ENCODE results near the gene RAB12.
"Not testable (repeated sequence)": the region's sequence is repeated elsewhere in the genome, so short reads cannot be mapped to it uniquely, and the experiment has no call there.

Gene RAB12, protein sequence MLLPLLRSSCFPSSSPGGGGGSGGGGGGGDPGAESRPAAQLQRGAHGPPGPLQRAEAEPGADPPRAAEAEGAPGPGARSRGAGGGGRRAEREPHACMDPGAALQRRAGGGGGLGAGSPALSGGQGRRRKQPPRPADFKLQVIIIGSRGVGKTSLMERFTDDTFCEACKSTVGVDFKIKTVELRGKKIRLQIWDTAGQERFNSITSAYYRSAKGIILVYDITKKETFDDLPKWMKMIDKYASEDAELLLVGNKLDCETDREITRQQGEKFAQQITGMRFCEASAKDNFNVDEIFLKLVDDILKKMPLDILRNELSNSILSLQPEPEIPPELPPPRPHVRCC

DNA sequence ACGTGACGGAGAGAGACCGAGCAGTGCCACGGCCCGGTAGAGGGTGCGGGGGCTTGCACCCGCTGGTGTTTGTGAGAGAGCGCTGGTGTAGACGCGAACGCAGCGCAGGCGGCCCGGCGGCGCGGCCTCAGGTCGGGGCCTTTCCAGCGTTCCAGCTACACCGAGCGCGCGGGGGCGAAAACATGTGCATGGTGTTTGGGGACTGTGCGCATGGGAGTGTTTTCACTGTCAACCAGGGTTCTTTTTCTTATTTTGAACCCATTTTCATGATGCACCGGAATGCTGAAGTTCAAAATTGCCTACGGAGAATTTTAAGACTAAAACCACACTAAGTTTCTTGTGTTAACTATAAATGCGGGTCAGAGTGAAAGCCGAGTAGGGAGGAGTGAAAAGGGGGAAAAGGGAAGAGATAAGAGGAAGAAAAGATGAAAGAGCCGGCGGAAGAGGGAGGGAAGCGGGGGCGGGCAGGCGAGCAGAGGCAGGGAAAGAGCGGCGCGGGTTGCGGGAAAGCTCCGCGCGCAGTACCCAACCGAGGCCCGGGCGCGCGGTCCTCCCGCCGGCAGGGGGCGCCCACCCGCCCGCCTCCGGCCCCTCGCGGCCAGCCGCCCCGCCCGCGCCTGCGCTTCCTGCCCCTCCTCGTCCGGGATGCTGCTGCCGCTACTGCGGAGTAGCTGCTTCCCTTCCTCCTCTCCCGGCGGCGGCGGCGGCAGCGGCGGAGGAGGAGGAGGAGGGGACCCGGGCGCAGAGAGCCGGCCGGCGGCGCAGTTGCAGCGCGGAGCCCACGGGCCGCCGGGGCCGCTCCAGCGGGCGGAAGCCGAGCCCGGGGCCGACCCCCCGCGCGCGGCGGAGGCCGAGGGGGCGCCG is at the start of gene RAB12:
Gene RAB12, plus strand, starts transcription at position 643 of the 864 bp plus-strand sequence. Its CDS starts 3 bp downstream, at position 646.
- DNase-seq = peak; percentile 98

DNA sequence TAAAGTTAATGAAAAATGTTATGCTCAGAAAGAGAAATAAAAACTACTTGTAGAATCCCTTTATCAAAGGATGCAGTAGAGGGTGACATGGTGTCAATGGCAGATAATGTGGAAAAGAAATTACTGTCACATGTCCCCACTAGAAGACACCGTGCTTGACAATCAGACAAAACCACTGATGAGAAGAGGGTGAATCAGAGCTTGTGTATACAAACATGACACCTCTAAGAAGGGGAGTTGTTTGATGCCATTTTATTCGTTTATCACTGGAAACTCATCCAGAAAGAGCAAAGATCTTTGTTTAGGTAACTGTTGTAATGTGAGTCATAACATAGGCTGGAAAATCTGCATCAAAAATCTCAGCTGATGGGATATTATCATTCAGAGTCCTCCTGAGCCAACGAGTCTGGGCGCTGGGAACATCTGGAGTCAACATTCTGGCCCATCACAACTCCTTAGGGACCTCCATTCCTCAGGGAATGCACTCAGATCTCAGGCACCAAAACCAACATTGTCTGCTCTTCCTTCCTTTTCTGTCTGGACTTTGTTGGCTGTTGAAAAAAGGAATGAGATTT is 49.5 kb upstream of the RAB12 start:
- peak; percentile 96 for DNase-seq

DNA sequence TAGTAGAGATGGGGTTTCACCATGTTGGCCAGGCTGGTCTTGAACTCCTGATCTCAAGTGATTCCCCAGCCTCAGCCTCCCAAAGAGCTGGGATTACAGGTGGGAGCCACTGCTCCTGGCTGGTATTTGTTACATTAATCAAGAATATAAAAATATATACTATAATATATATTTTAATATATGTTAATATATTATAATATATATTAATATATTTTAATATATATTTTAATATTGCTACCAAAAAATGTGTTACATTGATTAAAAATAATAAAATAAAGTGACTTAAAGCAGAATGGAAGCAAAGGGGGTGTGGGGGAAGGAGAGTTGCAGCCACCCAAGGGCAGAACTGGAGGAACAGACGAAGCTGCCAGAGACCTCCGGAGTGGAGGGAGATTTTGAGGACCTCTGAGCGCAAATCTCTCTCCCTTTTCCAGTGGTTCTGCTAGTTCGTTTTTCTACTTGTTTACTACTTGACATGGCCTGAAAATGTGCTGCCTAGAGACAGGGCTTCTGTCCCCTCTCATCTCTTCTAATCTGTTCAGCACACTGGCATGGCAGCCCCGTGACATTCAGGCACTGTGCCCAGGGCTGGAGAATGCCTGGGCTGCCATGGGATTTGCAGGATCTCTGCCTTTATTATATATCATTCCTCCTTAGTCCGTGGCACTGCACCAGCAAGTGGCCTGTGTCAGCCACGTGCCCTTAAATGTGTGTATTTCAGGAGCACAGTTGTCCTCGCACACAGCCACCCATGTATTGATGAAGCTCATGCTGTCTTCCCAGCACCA is 47.9 kb upstream of the RAB12 start:
- no peak for DNase-seq

DNA sequence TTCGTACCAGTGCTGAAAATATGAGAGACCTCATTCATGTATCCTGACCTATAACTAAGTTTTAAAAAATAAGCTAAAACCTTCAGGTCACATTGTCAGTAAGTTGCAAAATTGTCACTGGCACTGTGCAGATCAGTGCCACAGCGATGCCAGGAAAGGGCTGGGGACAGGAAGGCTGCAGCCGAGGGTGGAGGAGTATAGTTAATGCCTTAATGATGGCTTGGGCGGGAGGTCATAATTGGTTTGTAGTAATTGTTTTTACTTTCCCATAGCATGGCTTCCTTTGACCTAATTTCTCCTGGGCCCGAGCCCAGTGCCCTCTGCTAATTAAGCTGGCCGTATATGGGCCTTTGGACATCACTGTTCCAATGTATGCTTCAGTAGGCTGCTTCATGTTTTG is 47.2 kb upstream of the RAB12 start:
- DNase-seq = no peak

DNA sequence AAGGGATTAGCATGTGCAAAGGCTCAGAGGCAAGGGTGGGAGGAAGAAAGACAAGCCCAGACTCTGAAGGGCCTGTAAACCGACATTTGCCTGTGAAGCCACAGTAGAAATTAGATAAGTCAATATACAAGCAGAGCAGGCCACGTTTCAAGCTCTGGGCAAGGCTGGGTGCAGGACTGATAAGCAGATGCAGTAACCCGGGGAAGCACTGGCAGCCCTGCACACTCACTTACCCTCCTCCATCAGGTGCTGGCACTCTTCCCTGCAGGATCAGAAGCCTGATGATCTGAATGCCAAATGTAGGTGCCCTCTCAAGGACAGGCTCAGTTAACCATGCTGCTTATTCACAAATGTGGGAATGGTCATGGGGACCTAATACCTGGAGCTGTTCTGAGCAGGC is 46.3 kb upstream of the RAB12 start:
- no peak for DNase-seq

DNA sequence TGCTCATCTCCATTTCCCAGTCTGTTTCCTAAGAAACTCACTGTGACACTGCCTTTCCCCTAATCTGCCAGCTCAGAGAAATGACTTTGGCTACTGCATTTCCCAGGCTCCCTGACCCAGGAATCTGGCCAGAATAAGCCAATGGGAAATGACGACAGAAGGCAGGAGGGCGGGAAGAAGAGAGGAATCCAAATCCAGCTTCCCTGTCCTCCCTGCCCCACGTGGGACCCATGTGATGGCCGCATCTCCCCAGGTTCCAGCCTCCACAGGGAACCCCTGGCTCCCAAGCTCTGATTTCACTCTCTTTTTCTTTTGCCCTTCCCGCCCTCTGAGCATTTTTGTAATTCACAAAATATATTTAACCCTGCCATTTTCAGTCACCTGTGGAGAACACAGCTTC is 37.8 kb upstream of the RAB12 start:
- DNase-seq = no peak

DNA sequence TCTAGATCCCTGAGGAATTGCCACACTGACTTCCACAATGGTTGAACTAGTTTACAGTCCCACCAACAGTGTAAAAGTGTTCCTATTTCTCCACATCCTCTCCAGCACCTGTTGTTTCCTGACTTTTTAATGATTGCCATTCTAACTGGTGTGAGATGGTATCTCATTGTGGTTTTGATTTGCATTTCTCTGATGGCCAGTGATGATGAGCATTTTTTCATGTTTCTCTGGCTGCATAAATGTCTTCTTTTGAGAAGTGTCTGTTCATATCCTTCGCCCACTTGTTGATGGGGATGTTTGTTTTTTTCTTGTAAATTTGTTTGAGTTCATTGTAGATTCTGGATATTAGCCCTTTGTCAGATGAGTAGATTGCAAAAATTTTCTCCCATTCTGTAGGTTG is 35.5 kb upstream of the RAB12 start:
- not testable (repeated sequence) for DNase-seq

DNA sequence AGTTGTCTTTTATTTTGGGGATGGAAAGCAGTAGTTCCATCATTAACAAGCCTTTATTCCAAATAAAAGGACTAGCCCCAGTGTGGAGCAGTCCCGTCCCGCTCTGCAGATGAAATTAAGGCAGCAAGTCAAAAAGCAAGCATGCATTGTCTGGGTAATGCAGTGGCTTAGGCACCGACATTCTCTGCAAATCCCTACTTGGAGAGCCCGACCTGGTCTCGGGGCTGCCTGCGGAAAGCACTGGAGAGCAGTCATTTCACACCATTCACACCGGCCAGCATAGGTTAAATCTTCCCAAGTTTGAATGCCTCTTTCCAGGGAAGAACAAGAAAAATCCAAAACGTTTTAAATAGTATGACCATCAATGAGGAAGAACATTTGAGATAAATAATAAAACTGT is 24.4 kb upstream of the RAB12 start:
- no peak for DNase-seq

DNA sequence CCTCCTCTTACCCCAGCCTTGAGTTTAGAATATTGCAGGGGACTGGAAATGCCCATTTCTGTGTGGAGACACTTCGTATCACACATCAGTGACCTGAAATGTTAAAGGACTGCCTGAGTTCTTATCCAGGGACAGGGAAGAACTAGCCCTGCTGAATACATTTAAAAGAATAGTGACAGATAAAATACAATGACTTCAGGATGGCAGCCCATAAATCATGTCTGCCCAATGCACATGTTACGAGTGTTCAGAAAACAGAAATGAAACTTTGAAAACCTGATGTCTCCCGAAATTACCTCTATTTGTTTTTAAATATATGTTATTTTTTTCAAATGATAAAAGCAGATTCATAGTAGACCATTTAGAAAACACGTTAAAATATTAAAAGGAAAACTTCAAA is 22.3 kb upstream of the RAB12 start:
- DNase-seq = no peak

DNA sequence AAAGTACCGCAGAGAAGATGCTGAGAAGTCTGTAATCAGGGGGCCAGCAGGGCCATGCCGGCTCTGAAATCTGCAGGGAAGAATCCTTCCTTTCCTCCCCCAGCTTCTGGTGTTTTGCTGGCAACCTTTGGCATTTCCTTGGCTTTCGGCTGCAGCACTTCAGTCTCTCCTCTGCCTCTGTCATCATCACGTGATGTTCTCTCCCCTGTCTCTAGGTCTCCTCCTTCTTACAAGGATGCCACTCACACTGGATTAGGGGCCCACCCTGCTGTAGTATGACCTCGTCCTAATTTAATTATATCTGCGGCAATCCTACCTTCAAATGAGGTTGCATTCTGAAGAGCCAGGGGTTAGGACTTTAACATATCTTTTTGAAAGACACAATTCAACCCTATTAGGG is 13.8 kb upstream of the RAB12 start:
- no peak for DNase-seq

DNA sequence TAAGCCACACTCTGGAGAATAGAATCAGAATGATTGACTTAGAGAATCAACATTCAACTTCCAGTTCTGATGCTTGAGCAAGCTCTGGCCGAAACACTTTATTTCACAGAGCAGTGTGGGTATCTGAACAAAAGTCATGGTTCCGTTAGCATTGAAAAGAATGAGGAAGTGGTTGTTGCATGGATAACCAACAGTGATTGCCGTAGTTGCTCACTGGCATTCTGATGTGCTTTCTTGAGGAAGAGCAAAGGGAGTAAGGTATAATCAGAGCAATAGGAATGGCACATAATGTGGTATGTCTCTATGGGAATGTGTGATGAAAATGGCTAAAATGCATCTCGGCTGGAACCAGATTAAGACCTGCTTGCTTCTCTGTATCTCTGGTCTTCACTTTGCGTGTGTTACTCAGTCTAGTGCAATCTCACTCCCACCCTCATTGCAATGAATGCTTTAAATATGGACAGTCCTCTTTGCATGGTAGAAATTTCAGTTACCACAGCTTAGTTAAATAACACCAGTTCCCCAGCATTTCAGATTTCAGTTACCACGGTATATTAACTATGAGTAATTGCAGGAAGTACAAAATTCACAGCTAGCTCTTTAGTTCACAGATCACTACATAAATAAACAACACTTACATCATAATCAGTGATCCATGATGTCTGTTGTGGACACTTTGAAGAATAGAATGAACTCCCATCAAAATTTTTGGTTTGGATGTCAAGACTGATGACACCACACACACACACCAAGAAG is 7.8 kb upstream of the RAB12 start:
- DNase-seq = peak; percentile 93

DNA sequence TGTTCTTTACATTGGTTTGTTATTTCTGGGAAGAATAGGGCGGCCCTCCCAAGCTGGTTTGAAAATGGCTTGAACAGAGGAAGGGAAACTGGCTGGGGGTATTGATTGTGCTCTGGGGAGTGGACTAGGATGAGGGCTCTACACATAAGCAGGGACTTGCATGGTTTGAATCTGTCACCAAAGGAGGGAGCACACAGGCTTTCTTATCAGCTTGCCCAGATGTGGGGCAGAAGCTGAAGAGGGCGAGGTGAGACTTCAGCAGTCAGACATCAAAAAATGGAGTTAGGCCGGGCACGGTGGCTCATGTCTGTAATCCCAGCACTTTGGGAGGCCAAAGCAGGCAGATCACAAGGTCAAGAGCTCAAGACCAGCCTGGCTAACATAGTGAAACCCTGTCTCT is 7.2 kb upstream of the RAB12 start:
- DNase-seq = no peak

DNA sequence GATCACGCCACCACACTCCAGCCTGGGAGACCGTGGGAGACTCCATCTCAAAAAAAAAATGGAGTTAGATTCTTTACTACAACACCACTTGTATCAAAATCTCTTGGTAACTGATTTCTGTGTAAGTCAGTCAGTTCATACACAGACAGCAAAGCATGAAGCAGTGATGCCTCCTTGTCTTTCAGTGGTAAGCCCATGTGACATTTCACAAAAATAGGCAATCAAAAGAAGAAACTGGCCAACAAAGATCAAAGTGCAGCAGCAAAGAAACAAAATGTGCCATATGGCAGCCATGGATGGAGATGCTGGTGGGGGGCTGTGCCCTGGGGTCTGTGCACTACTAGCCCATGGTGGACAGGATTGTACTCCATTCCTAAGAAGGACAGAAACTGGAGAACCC is 6.7 kb upstream of the RAB12 start:
- DNase-seq = no peak

DNA sequence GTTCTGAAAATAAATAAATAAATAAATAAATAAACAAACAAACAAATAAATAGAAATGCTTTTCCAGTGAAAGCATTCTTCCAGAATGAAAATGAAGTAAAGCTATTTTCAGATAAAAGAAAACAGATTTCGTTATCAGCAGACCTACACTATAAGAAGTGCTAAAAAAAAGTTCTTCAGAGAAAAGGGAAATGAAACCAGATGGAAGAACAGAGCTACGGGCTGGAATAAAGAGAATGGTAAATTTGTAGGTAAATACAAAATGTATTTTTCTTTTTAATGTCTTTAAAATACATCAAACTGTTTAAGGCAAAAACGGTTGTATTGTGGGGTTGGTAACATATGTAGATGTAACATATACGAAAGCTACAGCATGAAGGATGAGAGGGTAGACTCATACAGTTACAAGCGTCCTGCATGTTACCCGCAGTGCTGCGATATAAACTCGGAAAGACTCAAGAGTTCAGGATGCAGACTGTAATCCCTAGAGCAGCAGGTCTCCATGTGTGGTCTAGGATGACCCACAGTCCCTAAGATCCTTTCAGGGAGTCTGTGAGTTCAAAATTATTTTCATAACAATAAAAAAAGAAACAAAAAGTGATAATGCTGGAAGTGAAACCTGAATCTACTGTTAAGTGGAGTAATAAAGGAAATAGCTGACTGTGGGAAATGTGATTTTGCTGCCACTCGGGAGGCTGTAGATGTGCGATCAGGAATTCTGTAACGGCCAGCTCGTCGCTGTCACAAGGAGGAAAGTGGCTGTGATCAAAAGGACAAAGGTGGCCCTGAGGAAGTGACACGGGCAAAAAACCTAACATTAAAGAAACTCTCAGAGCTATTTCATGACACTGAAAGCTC is 5.3 kb upstream of the RAB12 start:
- no peak for DNase-seq

DNA sequence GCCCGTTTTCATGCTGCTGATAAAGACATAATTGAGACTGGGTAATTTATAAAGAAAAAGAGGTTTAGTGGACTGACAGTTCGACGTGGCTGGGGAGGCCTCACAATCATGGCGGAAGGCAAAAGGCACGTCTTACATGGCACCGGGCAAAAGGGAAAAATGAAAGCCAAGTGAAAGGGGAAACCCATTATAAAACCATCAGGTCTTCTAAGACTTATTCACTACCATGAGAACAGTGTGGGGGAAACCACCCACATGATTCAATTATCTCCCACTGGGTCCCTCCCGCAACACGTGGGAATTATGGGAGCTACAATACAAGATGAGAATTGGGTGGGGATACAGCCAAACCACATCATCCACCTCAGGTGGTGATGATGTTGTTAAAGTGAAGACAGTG is 3.3 kb upstream of the RAB12 start:
- no peak for DNase-seq

DNA sequence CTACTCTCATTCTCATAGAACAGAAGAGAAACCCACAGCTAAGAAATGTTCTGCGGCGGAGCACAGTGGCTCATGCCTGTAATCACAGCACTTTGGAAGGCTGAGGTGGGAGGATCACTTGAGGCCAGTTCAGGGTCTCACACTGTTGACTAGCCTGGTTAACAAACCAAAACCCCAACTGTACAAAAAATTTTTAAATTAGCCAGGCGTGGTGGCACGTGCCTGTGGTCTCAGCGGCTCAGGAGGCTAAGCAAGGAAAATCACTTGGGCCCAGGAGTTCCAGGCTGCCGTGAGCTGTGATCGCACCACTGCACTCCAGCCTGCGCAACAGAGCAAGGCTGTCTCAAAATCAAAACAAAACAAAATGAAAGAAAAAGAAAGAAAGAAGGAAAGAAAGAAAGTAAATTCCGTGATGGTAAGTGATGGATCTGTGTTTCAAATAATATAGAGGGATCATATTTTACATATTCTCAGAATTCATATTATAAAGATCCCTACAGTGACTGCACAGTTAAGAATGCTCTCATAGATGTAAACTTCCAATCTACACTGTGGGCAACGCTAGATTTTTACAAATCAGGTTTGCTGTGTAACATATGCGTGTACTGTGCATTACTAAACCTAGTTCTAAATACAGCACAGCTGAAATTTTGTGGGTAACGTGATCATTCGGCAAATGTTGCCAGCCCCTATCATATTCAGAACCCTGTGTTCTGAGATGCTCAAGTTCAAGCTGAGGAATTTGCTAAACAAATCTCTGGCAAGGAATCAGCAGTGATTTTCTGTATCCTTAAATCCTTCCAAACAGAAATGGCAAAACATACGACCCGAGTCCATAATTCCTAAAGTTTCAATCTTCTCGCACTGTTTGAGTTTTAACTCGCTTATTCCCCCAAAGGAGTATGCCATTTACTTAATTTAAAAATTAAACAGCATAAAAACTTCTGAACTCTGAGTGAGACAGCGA is 1.2 kb upstream of the RAB12 start:
- DNase-seq = no peak

DNA sequence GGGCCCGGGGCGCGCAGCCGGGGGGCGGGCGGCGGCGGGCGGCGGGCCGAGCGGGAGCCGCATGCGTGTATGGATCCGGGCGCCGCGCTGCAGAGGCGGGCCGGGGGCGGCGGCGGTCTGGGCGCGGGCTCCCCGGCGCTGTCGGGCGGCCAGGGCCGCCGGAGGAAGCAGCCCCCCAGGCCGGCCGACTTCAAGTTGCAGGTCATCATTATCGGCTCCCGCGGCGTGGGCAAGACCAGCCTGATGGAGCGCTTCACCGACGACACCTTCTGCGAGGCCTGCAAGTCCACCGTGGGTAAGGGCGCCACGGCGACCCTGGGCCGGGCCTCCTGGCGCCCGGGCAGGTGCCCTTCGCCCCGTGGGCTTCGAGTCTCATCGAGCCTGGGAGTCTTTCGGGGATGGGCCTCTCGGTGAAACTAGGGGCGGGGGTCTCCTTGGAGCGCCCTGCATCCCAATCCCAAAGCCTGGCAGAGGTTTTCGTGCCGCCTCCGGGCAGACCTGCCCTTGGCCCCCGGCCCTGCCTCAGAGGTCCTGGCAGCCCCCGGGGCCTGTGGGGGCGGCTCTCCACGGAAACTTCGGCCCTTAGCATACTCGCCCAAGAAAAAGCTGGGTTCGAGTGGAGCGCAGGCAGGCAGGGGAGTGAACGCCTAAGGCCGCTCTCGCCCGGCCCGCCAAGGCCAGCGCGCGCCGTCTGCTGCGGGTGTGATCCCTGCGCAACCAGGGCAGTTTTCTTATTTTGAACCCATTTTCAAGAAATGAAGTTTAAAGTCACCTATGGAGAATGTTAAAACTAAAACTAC is 622 bp downstream of the RAB12 start:
- DNase-seq = peak; percentile 72

DNA sequence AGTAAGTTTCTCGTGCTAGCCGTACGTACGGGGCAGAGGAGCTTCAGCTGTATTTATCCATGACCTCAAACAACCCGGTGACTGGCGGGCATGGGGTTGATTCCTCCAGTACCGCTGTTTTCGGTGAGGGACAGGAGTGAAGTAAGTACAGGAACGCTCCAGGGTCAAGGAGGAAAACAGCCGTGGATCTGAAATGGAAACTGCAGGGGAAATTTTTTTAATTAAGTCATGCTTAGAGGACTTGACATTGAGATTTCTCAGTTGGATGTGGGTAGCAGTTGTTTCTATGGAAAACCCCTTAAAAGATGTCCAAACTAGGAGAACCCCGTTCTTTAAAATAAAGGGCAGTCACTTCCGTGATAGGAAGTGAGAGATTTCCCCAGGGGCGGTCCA is 1.2 kb downstream of the RAB12 start:
- DNase-seq = peak; percentile 72

DNA sequence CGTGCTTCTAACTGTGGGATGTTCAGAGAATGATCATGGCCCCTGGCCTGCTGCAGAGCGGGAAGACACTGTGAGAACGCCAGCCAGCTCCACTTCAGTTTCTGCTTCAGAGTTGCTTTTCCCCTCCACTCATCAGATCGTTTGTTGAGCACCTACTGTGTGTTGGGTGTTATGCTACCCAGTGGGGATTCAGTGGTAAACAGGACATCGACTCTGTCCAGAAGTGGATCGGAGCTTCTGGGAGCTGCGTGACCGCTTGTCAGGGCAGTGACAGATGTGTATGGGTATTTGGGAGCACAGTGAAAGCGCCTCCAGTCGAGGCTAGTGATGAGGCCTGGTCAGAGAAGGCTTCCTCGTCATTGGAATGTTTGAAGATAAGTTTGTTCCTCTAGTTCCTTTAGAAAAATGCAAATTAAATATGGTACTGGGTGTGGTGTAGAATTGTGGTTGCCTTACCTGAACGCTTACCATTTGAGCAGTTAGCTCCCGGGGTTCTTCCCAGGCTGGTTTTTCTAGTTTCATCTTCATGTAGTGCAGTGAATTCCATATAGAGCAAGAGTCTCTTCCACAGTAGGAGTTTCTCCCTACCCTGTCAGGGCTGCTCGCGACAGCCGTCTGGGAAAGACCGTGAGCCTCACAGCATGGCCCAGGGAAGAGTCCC is 2.8 kb downstream of the RAB12 start:
- peak; percentile 40 for DNase-seq
